CD4-positive, CD25-positive, alpha-beta regulatory T cell (primary cell): ENCODE results near the gene ZG16B. TPM values are rescaled to one million over a fixed set of nuclear protein-coding genes. Genes with fewer than 3 reads are reported as not detected.

Experiments used
- ATAC-seq, 2 donors: fragments of 150-1000 bp; cut with Tn5 transposase; one replicate each; pipeline ENCODE4 v1.10.0; 2021; ENCODE audit warnings: low read depth in 2 of 2, moderate number of reproducible peaks in 2 of 2, moderate library complexity in 1 of 2
- DNase-seq, 3 donors: peaks; one replicate each; pipeline versions ENCODE4 v3.0.0 to v3.0.0-alpha.2; 2012 to 2022; ENCODE audit warnings: mixed read lengths in 1 of 3
- H3K27ac ChIP-seq: one replicate; pipeline ENCODE4 v1.7.0; 2013; ENCODE audit warnings: mild to moderate bottlenecking, low read length; ENCODE audit not compliant: insufficient read depth, poor library complexity, severe bottlenecking
- H3K27me3 ChIP-seq: one replicate; pipeline ENCODE4 v1.7.0; 2013; ENCODE audit warnings: low read length; ENCODE audit not compliant: control insufficient read depth, insufficient read depth
- H3K36me3 ChIP-seq: one replicate; pipeline ENCODE4 v1.7.0; 2013; ENCODE audit warnings: mild to moderate bottlenecking, low read length, moderate library complexity; ENCODE audit not compliant: control insufficient read depth, insufficient read depth
- H3K4me1 ChIP-seq: 2 replicates; pipeline ENCODE4 v1.7.0; 2013; ENCODE audit warnings: mild to moderate bottlenecking, low read length; ENCODE audit not compliant: insufficient read depth, control insufficient read depth, poor library complexity, severe bottlenecking
- H3K4me3 ChIP-seq: one replicate; pipeline ENCODE4 v1.7.0; 2013; ENCODE audit warnings: low read depth, mild to moderate bottlenecking, low read length, moderate library complexity
- H3K9me3 ChIP-seq, 2 experiments: 1 replicate in 1 of 2; 2 replicates in 1 of 2; pipeline ENCODE4 v1.7.0; 2013; ENCODE audit warnings: low read length in 2 of 2, mild to moderate bottlenecking in 1 of 2, moderate library complexity in 1 of 2; ENCODE audit not compliant: control insufficient read depth in 2 of 2
- H3K27ac Mint-ChIP-seq, 3 donors: one replicate each; pipeline ENCODE4 v1.8.0; 2020 to 2022; ENCODE audit warnings: mild to moderate bottlenecking in 3 of 3, mixed read lengths in 3 of 3, moderate library complexity in 2 of 3
- H3K27me3 Mint-ChIP-seq: one replicate; pipeline ENCODE4 v1.8.0; 2022; ENCODE audit warnings: mild to moderate bottlenecking, mixed read lengths
- H3K36me3 Mint-ChIP-seq: one replicate; pipeline ENCODE4 v1.8.0; 2020; ENCODE audit warnings: mixed read lengths
- H3K4me1 Mint-ChIP-seq, 4 donors: one replicate each; pipeline ENCODE4 v1.8.0; 2020 to 2022; ENCODE audit warnings: mixed read lengths in 4 of 4, mild to moderate bottlenecking in 1 of 4
- H3K4me3 Mint-ChIP-seq, 4 donors: one replicate each; pipeline ENCODE4 v1.8.0; 2020 to 2022; ENCODE audit warnings: mild to moderate bottlenecking in 4 of 4, mixed read lengths in 4 of 4, moderate library complexity in 3 of 4
- H3K9me3 Mint-ChIP-seq, 7 donors: one replicate each; pipeline ENCODE4 v1.8.0; 2020 to 2022; ENCODE audit warnings: mixed read lengths in 7 of 7, mild to moderate bottlenecking in 3 of 7, moderate library complexity in 2 of 7
- polyA plus RNA-seq, 4 donors: library from polyadenylated mRNA; unstranded; fragments of 300-500 nt; fragmentation: Illumina TruSeq; gene quantifications; one replicate each; pipeline ENCODE4 v1.2.3, GENCODE V29; 2021
- total RNA-seq: library from RNA; stranded (reverse); gene quantifications from one replicate; pipeline ENCODE4 v1.2.3, GENCODE V29; 2022

The ZG16B gene
- total and polyA plus RNA-seq, 5 donors from 2014 or later = 0.60 to 2.4 (median 1.4) TPM; not detected in 1

GRCh38 chr16:2810651-2811050 lies 19.5 kb upstream of the ZG16B start:
- DNase-seq (no peak), ATAC-seq (no peak)

GRCh38 chr16:2811703-2812471 lies 18.2 kb upstream of the ZG16B start:
- H3K4me1 Mint-ChIP-seq = peaks cover 0 to 2% (median 0%) of the 10 kb centered on the region in 4 donors
- H3K36me3 ChIP-seq = no peaks in the 10 kb centered on the region
- no peaks in the 10 kb centered on the region for H3K9me3 ChIP-seq
- H3K27ac Mint-ChIP-seq = no peak overlapping the region
- peaks cover 20% of the 10 kb centered on the region for H3K27me3 Mint-ChIP-seq
- peaks cover 0 to 2% (median 0%) of the 10 kb centered on the region in 7 donors for H3K9me3 Mint-ChIP-seq
- no peak overlapping the region for H3K27ac ChIP-seq
- no peak overlapping the region for H3K4me3 ChIP-seq
- H3K27me3 ChIP-seq = no peaks in the 10 kb centered on the region
- H3K36me3 Mint-ChIP-seq = no peaks in the 10 kb centered on the region
- H3K4me3 Mint-ChIP-seq = no peak overlapping the region
- no peak for ATAC-seq
- no peak for DNase-seq
- H3K4me1 ChIP-seq = no peaks in the 10 kb centered on the region

More at GRCh38 chr16:2810651-2811050, 19.5 kb upstream of the ZG16B start:
- no peak overlapping the region for H3K4me3 Mint-ChIP-seq
- peaks cover 0 to 2% (median 0%) of the 10 kb centered on the region in 7 donors for H3K9me3 Mint-ChIP-seq
- H3K36me3 ChIP-seq = no peaks in the 10 kb centered on the region
- no peaks in the 10 kb centered on the region for H3K9me3 ChIP-seq
- H3K4me1 Mint-ChIP-seq = no peaks in the 10 kb centered on the region
- H3K36me3 Mint-ChIP-seq = no peaks in the 10 kb centered on the region
- H3K27me3 Mint-ChIP-seq = peaks cover 25% of the 10 kb centered on the region
- no peaks in the 10 kb centered on the region for H3K27me3 ChIP-seq
- H3K27ac Mint-ChIP-seq = no peak overlapping the region
- H3K4me3 ChIP-seq = no peak overlapping the region
- H3K4me1 ChIP-seq = no peaks in the 10 kb centered on the region
- no peak overlapping the region for H3K27ac ChIP-seq

- no peak for DNase-seq
Observed at GRCh38 chr16:2813771-2814221, 16.3 kb upstream of the ZG16B start.

GRCh38 chr16:2814551-2815298 lies 15.4 kb upstream of the ZG16B start:
- H3K4me3 Mint-ChIP-seq = no peak overlapping the region
- DNase-seq = no peak

More at GRCh38 chr16:2813771-2814221, 16.3 kb upstream of the ZG16B start:
- Histone ChIP-seq H3K27me3 (no peaks in the 10 kb centered on the region), H3K9me3 (no peaks in the 10 kb centered on the region), H3K36me3 (no peaks in the 10 kb centered on the region), H3K4me1 (no peaks in the 10 kb centered on the region), H3K27ac (no peak overlapping the region), H3K4me3 (no peak overlapping the region)
- ATAC-seq = no peak
- Mint-ChIP-seq H3K4me3 (no peak overlapping the region), H3K9me3 (peaks cover 0 to 2% (median 0%) of the 10 kb centered on the region in 7 donors), H3K27ac (no peak overlapping the region), H3K27me3 (peaks cover 11% of the 10 kb centered on the region), H3K4me1 (peaks cover 0 to 4% (median 0%) of the 10 kb centered on the region in 4 donors), H3K36me3 (no peaks in the 10 kb centered on the region)

GRCh38 chr16:2815299-2815771 lies 14.8 kb upstream of the ZG16B start:
- Histone ChIP-seq H3K36me3 (no peaks in the 10 kb centered on the region), H3K27ac (no peak overlapping the region), H3K4me1 (no peaks in the 10 kb centered on the region), H3K4me3 (no peak overlapping the region), H3K27me3 (no peaks in the 10 kb centered on the region), H3K9me3 (no peaks in the 10 kb centered on the region)
- ATAC-seq (no peak), DNase-seq (no peak)
- H3K4me3 Mint-ChIP-seq = no peak overlapping the region
- no peaks in the 10 kb centered on the region for H3K27me3 Mint-ChIP-seq
- H3K27ac Mint-ChIP-seq = no peak overlapping the region
- no peaks in the 10 kb centered on the region for H3K36me3 Mint-ChIP-seq
- H3K9me3 Mint-ChIP-seq = no peaks in the 10 kb centered on the region
- H3K4me1 Mint-ChIP-seq = peaks cover 0 to 4% (median 0%) of the 10 kb centered on the region in 4 donors

More at GRCh38 chr16:2814551-2815298, 15.4 kb upstream of the ZG16B start:
- Mint-ChIP-seq H3K27ac (no peak overlapping the region), H3K9me3 (no peaks in the 10 kb centered on the region), H3K4me1 (peaks cover 0 to 4% (median 0%) of the 10 kb centered on the region in 4 donors), H3K36me3 (no peaks in the 10 kb centered on the region), H3K27me3 (peaks cover 2% of the 10 kb centered on the region)
- Histone ChIP-seq H3K9me3 (no peaks in the 10 kb centered on the region), H3K4me1 (no peaks in the 10 kb centered on the region), H3K36me3 (no peaks in the 10 kb centered on the region), H3K27me3 (no peaks in the 10 kb centered on the region), H3K27ac (no peak overlapping the region), H3K4me3 (no peak overlapping the region)
- no peak for ATAC-seq

GRCh38 chr16:2816751-2817339 lies 13.3 kb upstream of the ZG16B start, which contains the start of gene PRSS21:
Gene PRSS21, plus strand, starts transcription at chr16:2817237. Its CDS starts 32 bp downstream, at chr16:2817269.
- Histone ChIP-seq H3K4me1 (no peaks in the 10 kb centered on the region), H3K4me3 (no peak within 1 kb of the TSS), H3K9me3 (no peaks in the 10 kb centered on the region), H3K36me3 (no peaks in the 10 kb centered on the region), H3K27ac (no peak within 1 kb of the TSS), H3K27me3 (no peaks in the 10 kb centered on the region)
- Mint-ChIP-seq H3K36me3 (no peaks in the 10 kb centered on the region), H3K27ac (no peak within 1 kb of the TSS), H3K4me1 (peaks cover 0 to 4% (median 0%) of the 10 kb centered on the region in 4 donors), H3K9me3 (no peaks in the 10 kb centered on the region), H3K4me3 (peak within 1 kb of the TSS in 2 of 4 donors; percentile 26 to 41), H3K27me3 (no peaks in the 10 kb centered on the region)
- peak in 2 of 3 donors; percentile 15 to 31 for DNase-seq
- no peak for ATAC-seq
